Activated B cell treated with CpG ODN at 0.5 μM for 24 hours (primary cell): ENCODE measurements around the gene QRICH2. TPM values are rescaled to one million over a fixed set of nuclear protein-coding genes. Genes with fewer than 3 reads are reported as not detected.
A peak's percentile ranks its signal among the peaks of the same experiment; 100 is the strongest.

Source experiments
- ATAC-seq: fragments of 200-7000 bp; cut with Tn5 transposase; one replicate; pipeline ENCODE4 v1.10.0; 2021; ENCODE audit warnings: low read depth, mild to moderate bottlenecking, moderate library complexity
- CTCF ChIA-PET: fragments of 350-600 bp; sonication (Branson Sonifier 250); formaldehyde crosslinking; loops from one replicate; lab custom pipeline; 2021; ENCODE audit warnings: antibody characterized with exemption; lab: Charles Lee
- POLR2A ChIA-PET: fragments of 350-600 bp; sonication (Branson Sonifier 250); formaldehyde crosslinking; loops from one replicate; lab custom pipeline; 2021; ENCODE audit warnings: antibody characterized with exemption; lab: Charles Lee
- DNase-seq: peaks from one replicate; pipeline ENCODE4 v3.0.0; 2022
- H3K27ac Mint-ChIP-seq: one replicate; pipeline ENCODE4 v1.8.0; 2020; ENCODE audit warnings: mixed read lengths
- H3K27me3 Mint-ChIP-seq: one replicate; pipeline ENCODE4 v1.8.0; 2021; ENCODE audit warnings: mixed read lengths
- H3K36me3 Mint-ChIP-seq: one replicate; pipeline ENCODE4 v1.8.0; 2021; ENCODE audit warnings: low read depth, mixed read lengths
- H3K4me1 Mint-ChIP-seq: one replicate; pipeline ENCODE4 v1.8.0; 2021; ENCODE audit warnings: mixed read lengths
- H3K4me3 Mint-ChIP-seq: one replicate; pipeline ENCODE4 v1.8.0; 2020; ENCODE audit warnings: mild to moderate bottlenecking, mixed read lengths
- H3K9me3 Mint-ChIP-seq: one replicate; pipeline ENCODE4 v1.8.0; 2020; ENCODE audit warnings: mixed read lengths
- intact Hi-C: fragments of 100-400 bp; cut with micrococcal nuclease; formaldehyde crosslinking; loops from one replicate; pipeline ENCODE4 v1.15.1; 2024
- total RNA-seq: library from RNA; stranded (reverse); gene quantifications from 2 replicates; pipeline ENCODE4 v1.2.3, GENCODE V29; 2022
- TF ChIP-seq, protein P1 (sequence below): fragments of 200-600 bp; IDR thresholded peaks from one replicate; pipeline ENCODE4 v1.8.0; 2022; ENCODE audit warnings: antibody characterized with exemption, mild to moderate bottlenecking

Gene QRICH2
- total RNA-seq, 1 donor from 2014 or later = 2.0 TPM

DNA sequence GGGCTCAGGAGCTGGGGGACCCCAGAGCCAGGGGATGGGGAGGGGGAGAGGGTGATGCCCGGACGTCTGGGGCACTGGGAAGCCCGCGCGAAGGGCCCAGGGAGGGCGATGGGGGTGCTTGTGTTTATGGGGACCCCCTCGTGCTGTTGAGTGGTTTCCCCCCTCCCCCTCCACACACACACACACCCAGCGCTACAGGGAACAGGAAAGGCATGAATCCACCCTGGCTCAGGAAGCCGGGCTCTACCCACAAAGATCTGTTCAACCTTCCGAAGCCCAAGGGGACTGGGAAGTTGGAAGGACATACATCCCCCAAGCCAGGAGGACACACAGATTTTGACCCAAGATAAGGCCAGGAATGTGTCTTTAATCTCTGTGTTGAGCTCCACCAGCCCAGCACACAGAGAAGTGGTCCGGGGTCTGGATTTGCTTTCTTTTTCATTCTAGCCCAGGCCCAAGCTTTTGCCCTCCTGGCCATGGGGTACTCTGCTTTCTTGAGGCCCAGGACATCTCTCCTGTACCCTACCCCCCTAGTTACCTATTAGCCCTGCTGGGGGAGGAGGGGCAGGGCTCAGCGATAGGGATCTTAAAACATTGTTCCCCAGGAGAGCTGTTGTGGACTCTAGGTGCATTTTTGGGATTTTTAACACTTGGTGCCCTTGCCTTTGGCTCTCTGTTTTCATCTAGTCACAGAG is 41.7 kb downstream of the QRICH2 start:
- CTCF ChIA-PET = interaction anchor here (0.7 to 2.6 kb wide), 3 partner anchors 13 to 145 kb away, joined by 3 to 16 read pairs (median 3); no protein-coding TSS in a partner anchor
- Mint-ChIP-seq H3K27ac (peak overlapping the region; percentile 86), H3K27me3 (no peaks in the 10 kb centered on the region), H3K9me3 (no peaks in the 10 kb centered on the region), H3K36me3 (peaks cover 37% of the 10 kb centered on the region), H3K4me3 (peak overlapping the region; percentile 92), H3K4me1 (peaks cover 82% of the 10 kb centered on the region)
- POLR2A ChIA-PET = interaction anchor here (0.5 to 17.7 kb wide), 15 partner anchors 8 to 486 kb away, joined by 3 to 481 read pairs (median 7); partner anchors contain the start of gene RNF157
- intact Hi-C loops = loop anchor here (10.0 kb wide), 1 partner anchor 972 kb away; no protein-coding TSS in a partner anchor
- TF ChIP-seq, protein P1, sequence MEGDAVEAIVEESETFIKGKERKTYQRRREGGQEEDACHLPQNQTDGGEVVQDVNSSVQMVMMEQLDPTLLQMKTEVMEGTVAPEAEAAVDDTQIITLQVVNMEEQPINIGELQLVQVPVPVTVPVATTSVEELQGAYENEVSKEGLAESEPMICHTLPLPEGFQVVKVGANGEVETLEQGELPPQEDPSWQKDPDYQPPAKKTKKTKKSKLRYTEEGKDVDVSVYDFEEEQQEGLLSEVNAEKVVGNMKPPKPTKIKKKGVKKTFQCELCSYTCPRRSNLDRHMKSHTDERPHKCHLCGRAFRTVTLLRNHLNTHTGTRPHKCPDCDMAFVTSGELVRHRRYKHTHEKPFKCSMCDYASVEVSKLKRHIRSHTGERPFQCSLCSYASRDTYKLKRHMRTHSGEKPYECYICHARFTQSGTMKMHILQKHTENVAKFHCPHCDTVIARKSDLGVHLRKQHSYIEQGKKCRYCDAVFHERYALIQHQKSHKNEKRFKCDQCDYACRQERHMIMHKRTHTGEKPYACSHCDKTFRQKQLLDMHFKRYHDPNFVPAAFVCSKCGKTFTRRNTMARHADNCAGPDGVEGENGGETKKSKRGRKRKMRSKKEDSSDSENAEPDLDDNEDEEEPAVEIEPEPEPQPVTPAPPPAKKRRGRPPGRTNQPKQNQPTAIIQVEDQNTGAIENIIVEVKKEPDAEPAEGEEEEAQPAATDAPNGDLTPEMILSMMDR = no peak
- no peak for ATAC-seq
- no peak for DNase-seq

DNA sequence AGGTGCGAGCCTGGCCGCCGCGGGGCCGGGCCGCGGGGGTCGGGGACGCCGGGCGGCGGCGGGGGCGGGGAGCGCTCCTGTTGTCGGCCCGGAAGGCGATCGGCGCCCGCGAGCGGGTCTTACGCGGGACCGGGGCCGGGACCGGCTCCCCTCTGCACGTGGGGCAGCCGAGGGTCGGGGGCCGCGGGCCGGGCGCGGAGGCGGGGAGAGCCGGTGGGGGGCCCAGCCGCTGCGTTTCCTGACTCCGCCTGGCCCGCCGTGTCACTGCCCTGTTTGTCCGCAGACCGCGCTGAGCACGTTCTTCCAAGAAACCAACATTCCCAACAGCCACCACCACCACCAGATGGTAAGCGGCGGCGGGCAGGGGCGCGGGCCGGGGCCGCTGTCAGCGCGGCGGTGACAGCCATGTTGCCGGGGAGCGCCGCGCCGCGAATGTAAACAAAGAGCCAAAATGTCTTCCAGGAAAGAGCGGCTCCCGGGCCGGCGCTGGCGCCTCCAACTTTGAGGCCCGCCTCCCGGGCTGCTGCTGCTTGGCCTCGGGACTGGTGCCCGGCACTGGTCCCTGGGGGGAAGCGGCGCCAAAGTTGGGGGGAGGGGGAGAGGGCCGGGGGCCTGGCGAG is 42.3 kb downstream of the QRICH2 start:
- Mint-ChIP-seq H3K36me3 (peaks cover 33% of the 10 kb centered on the region), H3K9me3 (no peaks in the 10 kb centered on the region), H3K4me1 (peaks cover 80% of the 10 kb centered on the region), H3K4me3 (peak overlapping the region; percentile 92), H3K27ac (peak overlapping the region; percentile 86), H3K27me3 (no peaks in the 10 kb centered on the region)
- no peak for DNase-seq
- ChIA-PET CTCF (interaction anchor here (1.0 to 3.5 kb wide), 3 partner anchors 13 to 84 kb away, joined by 3 to 28 read pairs (median 16); no protein-coding TSS in a partner anchor), POLR2A (interaction anchor here (0.5 to 17.7 kb wide), 19 partner anchors 8 to 410 kb away, joined by 3 to 481 read pairs (median 8); partner anchors contain the start of genes EXOC7, FOXJ1, RNF157 and SRP68)
- TF ChIP-seq, protein P1 = no peak
- no peak for ATAC-seq
- intact Hi-C loops = loop anchor here (2.0 to 10.0 kb wide), 3 partner anchors 73 to 971 kb away; partner anchors contain the start of gene UNK

DNA sequence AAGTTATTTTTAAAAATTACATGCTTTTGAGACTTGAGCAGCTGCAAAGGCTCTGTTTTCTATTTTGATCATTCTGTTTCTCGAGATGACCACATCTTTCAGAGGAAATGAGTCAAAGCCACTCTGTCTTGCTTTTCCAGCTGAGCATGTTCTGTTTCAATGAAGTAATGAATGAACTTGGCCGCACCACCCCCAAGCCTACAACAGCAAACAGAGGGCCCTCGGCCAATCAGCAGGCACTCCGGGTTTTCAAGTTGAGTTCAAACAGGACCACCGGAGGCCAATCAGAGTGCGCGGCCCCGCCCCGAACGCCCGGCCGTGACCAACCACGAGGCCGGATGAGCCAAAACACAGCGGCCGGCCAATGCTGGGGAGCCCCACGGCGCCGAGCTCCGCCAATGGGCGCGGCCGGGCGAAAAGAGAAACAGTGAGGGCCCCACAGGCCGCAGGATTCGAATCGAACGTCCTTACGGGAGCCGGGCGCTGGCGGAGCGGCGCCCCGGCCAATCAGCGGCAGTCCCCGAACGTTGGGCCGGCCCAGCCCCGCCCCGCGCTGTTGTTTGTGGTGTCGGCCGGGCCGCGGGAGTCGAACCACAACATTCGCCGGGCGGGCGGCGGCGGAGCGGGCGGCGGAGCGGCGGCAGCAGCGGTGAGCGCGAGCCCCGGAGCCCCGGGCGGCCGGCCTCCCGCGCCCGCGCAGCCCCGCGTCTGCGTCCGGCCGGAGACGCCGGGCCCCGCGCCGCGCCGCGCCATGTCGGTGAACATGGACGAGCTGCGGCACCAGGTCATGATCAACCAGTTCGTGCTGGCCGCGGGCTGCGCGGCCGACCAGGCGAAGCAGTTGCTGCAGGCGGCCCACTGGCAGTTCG is 43.1 kb downstream of the QRICH2 start, which contains the start of gene UBALD2:
Gene UBALD2, plus strand, starts transcription at position 594 of the 869 bp plus-strand sequence. Its CDS starts 158 bp downstream, at position 752.
- intact Hi-C loops = loop anchor here (1.0 to 10.0 kb wide), 5 partner anchors 7 to 970 kb away; partner anchors contain the start of gene UNK
- POLR2A ChIA-PET = interaction anchor here (0.6 to 17.7 kb wide), 33 partner anchors 8 to 1901 kb away, joined by 3 to 481 read pairs (median 5); partner anchors contain the start of genes EXOC7, FOXJ1, RNF157 and SRP68
- DNase-seq (peak; percentile 97), ATAC-seq (peak; percentile 77)
- Mint-ChIP-seq H3K9me3 (no peaks in the 10 kb centered on the region), H3K4me1 (peaks cover 80% of the 10 kb centered on the region), H3K27ac (peak within 1 kb of the TSS; percentile 94), H3K4me3 (peak within 1 kb of the TSS; percentile 92), H3K36me3 (peaks cover 29% of the 10 kb centered on the region), H3K27me3 (no peaks in the 10 kb centered on the region)
- CTCF ChIA-PET = interaction anchor here (0.6 to 3.5 kb wide), 9 partner anchors 8 to 144 kb away, joined by 3 to 28 read pairs (median 3); no protein-coding TSS in a partner anchor
- TF ChIP-seq, protein P1 = no peak

DNA sequence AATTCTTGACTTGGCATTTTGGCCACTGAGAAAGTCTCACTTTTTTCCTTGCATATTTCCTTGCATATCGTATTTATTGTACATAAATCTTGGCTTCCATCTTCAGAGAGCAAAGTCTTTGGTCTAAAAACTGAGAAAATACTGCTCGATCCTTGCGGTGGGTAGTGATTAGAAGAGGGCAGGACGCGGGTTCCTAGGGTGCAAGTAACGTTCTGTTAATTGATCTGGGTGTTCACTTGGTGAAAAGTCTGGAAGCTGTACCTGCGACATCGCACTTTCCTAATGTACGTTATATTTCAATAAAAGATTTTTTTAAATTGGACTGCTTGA is 43.7 kb downstream of the QRICH2 start:
- CTCF ChIA-PET = interaction anchor here (0.6 to 3.5 kb wide), 8 partner anchors 9 to 143 kb away, joined by 3 to 28 read pairs (median 4); no protein-coding TSS in a partner anchor
- intact Hi-C loops = loop anchor here (1.0 to 10.0 kb wide), 5 partner anchors 8 to 970 kb away; partner anchors contain the start of gene UNK
- Mint-ChIP-seq H3K4me3 (peak overlapping the region; percentile 70), H3K27me3 (no peaks in the 10 kb centered on the region), H3K27ac (peak overlapping the region; percentile 94), H3K36me3 (peaks cover 23% of the 10 kb centered on the region), H3K4me1 (peaks cover 80% of the 10 kb centered on the region), H3K9me3 (no peaks in the 10 kb centered on the region)
- no peak for ATAC-seq
- TF ChIP-seq, protein P1 = no peak
- DNase-seq = no peak
- POLR2A ChIA-PET = interaction anchor here (0.6 to 17.7 kb wide), 33 partner anchors 8 to 1901 kb away, joined by 3 to 481 read pairs (median 5); partner anchors contain the start of genes EXOC7, FOXJ1, RNF157 and SRP68
